ENCODE data around the gene TRMT11.
"Not testable (repeated sequence)": the region's sequence is repeated elsewhere in the genome, so short reads cannot be mapped to it uniquely, and the experiment has no call there.

The TRMT11 gene

GRCh38 chr6:126048635-126049034 is 62.3 kb downstream of the TRMT11 start:
- DNase-seq = peak; percentile 3

GRCh38 chr6:126050795-126051194 is 64.5 kb downstream of the TRMT11 start:
- no peak for DNase-seq

GRCh38 chr6:126051791-126052190 is 65.5 kb downstream of the TRMT11 start:
- no peak for DNase-seq

GRCh38 chr6:126052485-126052884 is 66.1 kb downstream of the TRMT11 start:
- no peak for DNase-seq

- DNase-seq = peak; percentile 43
These were observed 67.9 kb downstream of the TRMT11 start for GRCh38 chr6:126054258-126054702.

GRCh38 chr6:126054802-126055201 is 68.5 kb downstream of the TRMT11 start:
- no peak for DNase-seq

- DNase-seq = no peak
These were observed 69.1 kb downstream of the TRMT11 start for GRCh38 chr6:126055449-126055848.

GRCh38 chr6:126056355-126057004 is 70.1 kb downstream of the TRMT11 start:
- DNase-seq = no peak

GRCh38 chr6:126058085-126058484 is 71.7 kb downstream of the TRMT11 start:
- DNase-seq = not testable (repeated sequence)

GRCh38 chr6:126060400-126060799 is 74.1 kb downstream of the TRMT11 start:
- DNase-seq = no peak

GRCh38 chr6:126063512-126064146 is 77.3 kb downstream of the TRMT11 start:
- DNase-seq = peak; percentile 84

GRCh38 chr6:126064257-126064747 is 78.0 kb downstream of the TRMT11 start:
- no peak for DNase-seq

- DNase-seq = no peak
These were observed 78.5 kb downstream of the TRMT11 start for GRCh38 chr6:126064748-126065401.

GRCh38 chr6:126066053-126067048 is 80.0 kb downstream of the TRMT11 start:
- no peak for DNase-seq

- DNase-seq = no peak
These were observed 80.7 kb downstream of the TRMT11 start for GRCh38 chr6:126067073-126067472.

- no peak for DNase-seq
These were observed 83.1 kb downstream of the TRMT11 start for GRCh38 chr6:126069449-126069848.

- DNase-seq = peak; percentile 22
These were observed 84.8 kb downstream of the TRMT11 start for GRCh38 chr6:126071000-126071647.

- DNase-seq = no peak
These were observed 85.8 kb downstream of the TRMT11 start for GRCh38 chr6:126072172-126072571.

- no peak for DNase-seq
These were observed 86.5 kb downstream of the TRMT11 start for GRCh38 chr6:126072834-126073233.

GRCh38 chr6:126075335-126076071 is 89.2 kb downstream of the TRMT11 start:
- no peak for DNase-seq

All from fibroblast of skin of abdomen (primary cell).